ENCODE data around the gene MYOCD. TPM values are rescaled to one million over a fixed set of nuclear protein-coding genes. Genes with fewer than 3 reads are reported as not detected.

MYOCD gene
- total and polyA plus RNA-seq, 2 donors from 2014 or later: 0.58 to 4.0 TPM

DNA sequence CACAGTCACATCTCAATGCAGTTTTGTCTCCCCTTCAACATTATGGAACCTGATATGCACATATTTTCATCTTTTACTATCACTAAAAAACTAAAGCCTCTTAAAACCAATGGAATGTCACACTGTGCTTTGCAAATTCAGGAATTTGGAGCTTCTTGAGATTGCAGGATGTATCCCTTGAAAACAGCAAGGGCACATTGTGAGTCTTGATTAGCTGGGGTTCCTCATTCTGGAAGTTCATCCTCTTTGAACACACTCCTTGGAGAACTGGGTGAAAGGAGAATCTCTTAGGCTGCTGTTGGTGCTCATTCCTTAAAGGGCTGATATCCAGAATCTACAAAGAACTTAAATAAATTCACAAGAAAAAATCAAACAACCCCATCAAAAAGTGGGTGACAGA, 21.1 kb upstream of the MYOCD start:
- H3K4me1 ChIP-seq (ENCODE audit: control insufficient read depth in 2 of 3, insufficient read depth in 2 of 3, low read depth in 1 of 3, low read length in 3 of 3): no peaks in the 10 kb centered on the region
- H3K9ac ChIP-seq (ENCODE audit: low read length in 3 of 3): no peak overlapping the region
- TF ChIP-seq, protein P1, sequence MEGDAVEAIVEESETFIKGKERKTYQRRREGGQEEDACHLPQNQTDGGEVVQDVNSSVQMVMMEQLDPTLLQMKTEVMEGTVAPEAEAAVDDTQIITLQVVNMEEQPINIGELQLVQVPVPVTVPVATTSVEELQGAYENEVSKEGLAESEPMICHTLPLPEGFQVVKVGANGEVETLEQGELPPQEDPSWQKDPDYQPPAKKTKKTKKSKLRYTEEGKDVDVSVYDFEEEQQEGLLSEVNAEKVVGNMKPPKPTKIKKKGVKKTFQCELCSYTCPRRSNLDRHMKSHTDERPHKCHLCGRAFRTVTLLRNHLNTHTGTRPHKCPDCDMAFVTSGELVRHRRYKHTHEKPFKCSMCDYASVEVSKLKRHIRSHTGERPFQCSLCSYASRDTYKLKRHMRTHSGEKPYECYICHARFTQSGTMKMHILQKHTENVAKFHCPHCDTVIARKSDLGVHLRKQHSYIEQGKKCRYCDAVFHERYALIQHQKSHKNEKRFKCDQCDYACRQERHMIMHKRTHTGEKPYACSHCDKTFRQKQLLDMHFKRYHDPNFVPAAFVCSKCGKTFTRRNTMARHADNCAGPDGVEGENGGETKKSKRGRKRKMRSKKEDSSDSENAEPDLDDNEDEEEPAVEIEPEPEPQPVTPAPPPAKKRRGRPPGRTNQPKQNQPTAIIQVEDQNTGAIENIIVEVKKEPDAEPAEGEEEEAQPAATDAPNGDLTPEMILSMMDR (IDR thresholded peaks at IDR 0.05; ENCODE audit: borderline replicate concordance, extremely low read depth, insufficient read depth): no peak
- H3K4me3 ChIP-seq (ENCODE audit: low read length in 3 of 3): no peak overlapping the region
- no peak overlapping the region for H3K27ac ChIP-seq (ENCODE audit: low read depth in 2 of 2, low read length in 2 of 2)
- intact Hi-C loops (cut with DNase I): no loop called here
- H3K9me3 ChIP-seq (ENCODE audit: control insufficient read depth in 2 of 3, insufficient read depth in 1 of 3, low read length in 3 of 3): no peaks in the 10 kb centered on the region
- no peak for DNase-seq
- no peak for FAIRE-seq
- H3K27me3 ChIP-seq (ENCODE audit: control insufficient read depth, insufficient read depth, low read length): no peaks in the 10 kb centered on the region
- H3K36me3 ChIP-seq (ENCODE audit: control insufficient read depth in 2 of 3, insufficient read depth in 3 of 3, low read length in 3 of 3): no peaks in the 10 kb centered on the region

GRCh38 chr17:12646761-12647422, 18.8 kb upstream of the MYOCD start:
- Histone ChIP-seq H3K9me3 (ENCODE audit: control insufficient read depth in 2 of 3, insufficient read depth in 1 of 3, low read length in 3 of 3) (no peaks in the 10 kb centered on the region), H3K9ac (ENCODE audit: low read length in 3 of 3) (no peak overlapping the region), H3K4me1 (ENCODE audit: control insufficient read depth in 2 of 3, insufficient read depth in 2 of 3, low read depth in 1 of 3, low read length in 3 of 3) (no peaks in the 10 kb centered on the region), H3K36me3 (ENCODE audit: control insufficient read depth in 2 of 3, insufficient read depth in 3 of 3, low read length in 3 of 3) (no peaks in the 10 kb centered on the region), H3K4me3 (ENCODE audit: low read length in 3 of 3) (no peak overlapping the region), H3K27ac (ENCODE audit: low read depth in 2 of 2, low read length in 2 of 2) (no peak overlapping the region), H3K27me3 (ENCODE audit: control insufficient read depth, insufficient read depth, low read length) (no peaks in the 10 kb centered on the region)
- intact Hi-C loops (cut with DNase I): no loop called here
- FAIRE-seq (no peak), DNase-seq (no peak)
- TF ChIP-seq, protein P1 (IDR thresholded peaks at IDR 0.05; ENCODE audit: borderline replicate concordance, extremely low read depth, insufficient read depth): no peak

GRCh38 chr17:12648498-12648897, 17.2 kb upstream of the MYOCD start:
- H3K36me3 ChIP-seq (ENCODE audit: control insufficient read depth in 2 of 3, insufficient read depth in 3 of 3, low read length in 3 of 3): no peaks in the 10 kb centered on the region
- TF ChIP-seq, protein P1 (IDR thresholded peaks at IDR 0.05; ENCODE audit: borderline replicate concordance, extremely low read depth, insufficient read depth): no peak
- H3K4me1 ChIP-seq (ENCODE audit: control insufficient read depth in 2 of 3, insufficient read depth in 2 of 3, low read depth in 1 of 3, low read length in 3 of 3): no peaks in the 10 kb centered on the region
- H3K27ac ChIP-seq (ENCODE audit: low read depth in 2 of 2, low read length in 2 of 2): no peak overlapping the region
- intact Hi-C loops (cut with DNase I): no loop called here
- no peaks in the 10 kb centered on the region for H3K27me3 ChIP-seq (ENCODE audit: control insufficient read depth, insufficient read depth, low read length)
- no peak for DNase-seq
- FAIRE-seq: no peak
- no peak overlapping the region for H3K9ac ChIP-seq (ENCODE audit: low read length in 3 of 3)
- H3K9me3 ChIP-seq (ENCODE audit: control insufficient read depth in 2 of 3, insufficient read depth in 1 of 3, low read length in 3 of 3): no peaks in the 10 kb centered on the region
- no peak overlapping the region for H3K4me3 ChIP-seq (ENCODE audit: low read length in 3 of 3)

DNA sequence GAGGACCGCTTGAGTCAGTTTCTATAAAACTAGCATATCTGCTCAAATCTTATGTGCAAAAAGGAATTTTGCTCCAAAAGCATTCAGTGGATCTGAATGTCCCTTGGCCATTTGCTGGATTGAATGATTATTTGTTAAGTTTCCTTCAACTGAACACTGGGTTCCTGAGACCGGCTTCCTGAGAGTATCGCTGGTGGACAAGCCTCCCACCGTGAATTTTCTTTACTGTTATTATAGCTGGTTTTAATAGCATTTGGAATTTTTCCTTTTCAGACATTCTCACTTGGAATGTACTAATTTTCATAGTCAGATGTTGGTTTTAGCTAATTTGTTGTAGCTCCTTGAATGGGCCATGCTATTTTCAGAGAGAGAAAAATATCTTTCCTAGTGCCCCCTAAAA, 9.8 kb upstream of the MYOCD start:
- H3K4me3 ChIP-seq (ENCODE audit: low read length in 3 of 3): no peak overlapping the region
- DNase-seq (peak in 1 of 5 donors; percentile 25), FAIRE-seq (no peak)
- TF ChIP-seq, protein P1 (IDR thresholded peaks at IDR 0.05; ENCODE audit: borderline replicate concordance, extremely low read depth, insufficient read depth): no peak
- no peak overlapping the region for H3K27ac ChIP-seq (ENCODE audit: low read depth in 2 of 2, low read length in 2 of 2)
- no peaks in the 10 kb centered on the region for H3K27me3 ChIP-seq (ENCODE audit: control insufficient read depth, insufficient read depth, low read length)
- intact Hi-C loops (cut with DNase I): no loop called here
- no peaks in the 10 kb centered on the region for H3K9me3 ChIP-seq (ENCODE audit: control insufficient read depth in 2 of 3, insufficient read depth in 1 of 3, low read length in 3 of 3)
- H3K36me3 ChIP-seq (ENCODE audit: control insufficient read depth in 2 of 3, insufficient read depth in 3 of 3, low read length in 3 of 3): no peaks in the 10 kb centered on the region
- no peaks in the 10 kb centered on the region for H3K4me1 ChIP-seq (ENCODE audit: control insufficient read depth in 2 of 3, insufficient read depth in 2 of 3, low read depth in 1 of 3, low read length in 3 of 3)
- H3K9ac ChIP-seq (ENCODE audit: low read length in 3 of 3): no peak overlapping the region

Measured in kidney (tissue), 14 donors.